Parathyroid adenoma (tissue), 2 donors: ENCODE results near the gene FHL5.

ENCODE experiments used
- H2AFZ ChIP-seq: fragments of 300-600 bp; sonication (generic); one replicate; pipeline ENCODE4 v1.7.0; 2017; ENCODE audit warnings: antibody characterized with exemption, mild to moderate bottlenecking
- H3K27ac ChIP-seq: fragments of 300-600 bp; sonication (generic); one replicate; pipeline ENCODE4 v1.7.0; 2017
- H3K27me3 ChIP-seq: fragments of 300-600 bp; sonication (generic); one replicate; pipeline ENCODE4 v1.7.0; 2017; ENCODE audit warnings: low read length; ENCODE audit not compliant: control insufficient read depth, insufficient read depth
- H3K36me3 ChIP-seq: fragments of 300-600 bp; sonication (generic); one replicate; pipeline ENCODE4 v1.7.0; 2017; ENCODE audit warnings: low read length; ENCODE audit not compliant: control insufficient read depth, insufficient read depth
- H3K4me1 ChIP-seq: fragments of 300-600 bp; sonication (generic); one replicate; pipeline ENCODE4 v1.7.0; 2017; ENCODE audit warnings: control low read depth
- H3K4me2 ChIP-seq: fragments of 300-600 bp; sonication (generic); one replicate; pipeline ENCODE4 v1.7.0; 2017; ENCODE audit warnings: low read length
- H3K4me3 ChIP-seq: fragments of 300-600 bp; sonication (generic); one replicate; pipeline ENCODE4 v1.7.0; 2017; ENCODE audit warnings: low read depth, low read length
- H3K79me2 ChIP-seq: fragments of 300-600 bp; sonication (generic); one replicate; pipeline ENCODE4 v1.7.0; 2017; ENCODE audit warnings: control low read depth
- H3K9ac ChIP-seq: fragments of 300-600 bp; sonication (generic); one replicate; pipeline ENCODE4 v1.7.0; 2017; ENCODE audit warnings: mild to moderate bottlenecking
- H3K9me3 ChIP-seq: fragments of 300-600 bp; sonication (generic); one replicate; pipeline ENCODE4 v1.7.0; 2017; ENCODE audit warnings: low read length; ENCODE audit not compliant: control insufficient read depth
- TF ChIP-seq, protein P1 (sequence below): fragments of 300-600 bp; sonication (generic); IDR thresholded peaks from one replicate; pipeline ENCODE4 v1.7.0; 2017; ENCODE audit warnings: antibody characterized with exemption, mild to moderate bottlenecking
- donor health status: primary hyperparathyroidism.

FHL5 gene

DNA sequence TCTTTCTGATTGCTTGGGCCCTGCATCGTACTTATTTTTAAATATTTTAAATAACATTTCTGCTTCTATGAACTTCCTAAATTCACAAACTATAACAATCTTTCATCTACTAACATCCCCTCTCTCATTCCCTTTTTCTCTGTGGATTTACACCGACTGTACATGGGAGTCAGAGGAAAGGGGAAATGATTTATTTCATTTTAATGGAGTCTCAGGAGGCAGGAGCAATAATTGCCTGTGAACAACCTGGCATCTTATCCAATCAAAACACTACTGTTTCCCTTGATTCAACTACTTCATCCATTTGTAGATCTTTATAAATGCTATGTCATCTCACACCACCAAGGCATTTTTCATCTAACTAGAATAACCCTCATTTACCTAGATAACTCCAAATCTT lies 89.6 kb downstream of the FHL5 start:
- H3K4me3 ChIP-seq = no peak overlapping the region
- H3K27me3 ChIP-seq = no peaks in the 10 kb centered on the region
- no peak overlapping the region for H2AFZ ChIP-seq
- no peak overlapping the region for H3K27ac ChIP-seq
- no peaks in the 10 kb centered on the region for H3K9me3 ChIP-seq
- no peak overlapping the region for H3K4me2 ChIP-seq
- H3K9ac ChIP-seq = no peak overlapping the region
- TF ChIP-seq, protein P1, sequence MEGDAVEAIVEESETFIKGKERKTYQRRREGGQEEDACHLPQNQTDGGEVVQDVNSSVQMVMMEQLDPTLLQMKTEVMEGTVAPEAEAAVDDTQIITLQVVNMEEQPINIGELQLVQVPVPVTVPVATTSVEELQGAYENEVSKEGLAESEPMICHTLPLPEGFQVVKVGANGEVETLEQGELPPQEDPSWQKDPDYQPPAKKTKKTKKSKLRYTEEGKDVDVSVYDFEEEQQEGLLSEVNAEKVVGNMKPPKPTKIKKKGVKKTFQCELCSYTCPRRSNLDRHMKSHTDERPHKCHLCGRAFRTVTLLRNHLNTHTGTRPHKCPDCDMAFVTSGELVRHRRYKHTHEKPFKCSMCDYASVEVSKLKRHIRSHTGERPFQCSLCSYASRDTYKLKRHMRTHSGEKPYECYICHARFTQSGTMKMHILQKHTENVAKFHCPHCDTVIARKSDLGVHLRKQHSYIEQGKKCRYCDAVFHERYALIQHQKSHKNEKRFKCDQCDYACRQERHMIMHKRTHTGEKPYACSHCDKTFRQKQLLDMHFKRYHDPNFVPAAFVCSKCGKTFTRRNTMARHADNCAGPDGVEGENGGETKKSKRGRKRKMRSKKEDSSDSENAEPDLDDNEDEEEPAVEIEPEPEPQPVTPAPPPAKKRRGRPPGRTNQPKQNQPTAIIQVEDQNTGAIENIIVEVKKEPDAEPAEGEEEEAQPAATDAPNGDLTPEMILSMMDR = no peak
- H3K36me3 ChIP-seq = no peaks in the 10 kb centered on the region
- no peaks in the 10 kb centered on the region for H3K4me1 ChIP-seq
- H3K79me2 ChIP-seq = no peaks in the 10 kb centered on the region

DNA sequence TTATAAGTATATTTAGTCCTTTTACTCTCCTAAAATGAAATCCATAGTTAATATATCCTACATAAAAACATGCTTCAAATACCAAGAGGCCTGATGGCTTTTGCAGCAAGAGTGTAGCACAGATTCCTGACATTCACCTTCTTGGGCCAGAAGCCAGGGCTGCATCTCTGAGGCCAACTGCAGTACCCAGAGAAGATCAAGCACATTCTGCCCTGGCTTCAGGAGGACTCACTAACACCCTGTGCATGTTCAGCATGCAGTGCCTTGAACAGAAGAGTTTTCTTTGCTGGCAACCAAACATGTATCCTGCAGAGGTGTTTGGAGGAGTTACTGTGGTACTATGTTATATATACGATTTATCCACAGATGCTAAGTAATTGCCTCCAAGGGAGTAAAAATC lies 90.3 kb downstream of the FHL5 start:
- Histone ChIP-seq H3K27me3 (no peaks in the 10 kb centered on the region), H2AFZ (no peak overlapping the region), H3K4me2 (no peak overlapping the region)

GRCh38 chr6:96656567-96656966 lies 93.6 kb downstream of the FHL5 start:
- H3K27ac ChIP-seq = no peak overlapping the region
- no peak overlapping the region for H3K4me3 ChIP-seq
- no peaks in the 10 kb centered on the region for H3K27me3 ChIP-seq
- no peaks in the 10 kb centered on the region for H3K36me3 ChIP-seq
- H3K4me2 ChIP-seq = no peak overlapping the region
- no peaks in the 10 kb centered on the region for H3K4me1 ChIP-seq
- TF ChIP-seq, protein P1 = no peak
- H2AFZ ChIP-seq = no peak overlapping the region
- H3K9me3 ChIP-seq = no peaks in the 10 kb centered on the region
- no peak overlapping the region for H3K9ac ChIP-seq
- H3K79me2 ChIP-seq = no peaks in the 10 kb centered on the region

More for the DNA sequence above, 90.3 kb downstream of the FHL5 start:
- Histone ChIP-seq H3K9me3 (no peaks in the 10 kb centered on the region), H3K27ac (no peak overlapping the region), H3K36me3 (no peaks in the 10 kb centered on the region), H3K79me2 (no peaks in the 10 kb centered on the region), H3K4me3 (no peak overlapping the region), H3K9ac (no peak overlapping the region), H3K4me1 (no peaks in the 10 kb centered on the region)
- TF ChIP-seq, protein P1 = no peak

- Histone ChIP-seq H3K27ac (no peak overlapping the region), H3K4me2 (no peak overlapping the region), H3K36me3 (no peaks in the 10 kb centered on the region), H2AFZ (no peak overlapping the region), H3K9me3 (no peaks in the 10 kb centered on the region), H3K27me3 (no peaks in the 10 kb centered on the region), H3K4me1 (no peaks in the 10 kb centered on the region), H3K4me3 (no peak overlapping the region), H3K9ac (no peak overlapping the region), H3K79me2 (no peaks in the 10 kb centered on the region)
- TF ChIP-seq, protein P1 = no peak
These were observed 94.4 kb downstream of the FHL5 start for GRCh38 chr6:96657344-96657743.

GRCh38 chr6:96659084-96659845 lies 96.3 kb downstream of the FHL5 start:
- Histone ChIP-seq H3K9ac (no peak overlapping the region), H3K79me2 (no peaks in the 10 kb centered on the region), H3K9me3 (no peaks in the 10 kb centered on the region), H3K27me3 (no peaks in the 10 kb centered on the region), H2AFZ (no peak overlapping the region), H3K4me2 (no peak overlapping the region), H3K4me3 (no peak overlapping the region), H3K36me3 (no peaks in the 10 kb centered on the region), H3K4me1 (no peaks in the 10 kb centered on the region), H3K27ac (no peak overlapping the region)
- TF ChIP-seq, protein P1 = no peak
